GM13976 (cell line): Measurements from ENCODE around the gene JPH3.

ENCODE experiments used
- DNase-seq: peaks from one replicate; pipeline ENCODE4 v3.0.0; 2012; ENCODE audit warnings: low spot score
- in situ Hi-C: fragments of 300-500 bp; cut with MboI; formaldehyde crosslinking; loops from one replicate; pipeline ENCODE4 v1.12.0; 2022; ENCODE audit warnings: low sequenced_read_pairs, mixed read lengths, inconsistent platforms; ENCODE audit not compliant: unreplicated experiment
- TF ChIP-seq, protein P1 (sequence below): IDR thresholded peaks from 2 replicates; pipeline ENCODE4 v1.5.1; 2012; ENCODE audit warnings: borderline replicate concordance, mild to moderate bottlenecking; ENCODE audit not compliant: insufficient read depth; ENCODE audit errors: extremely low read depth, missing control alignments, control extremely low read depth

Gene JPH3

DNA sequence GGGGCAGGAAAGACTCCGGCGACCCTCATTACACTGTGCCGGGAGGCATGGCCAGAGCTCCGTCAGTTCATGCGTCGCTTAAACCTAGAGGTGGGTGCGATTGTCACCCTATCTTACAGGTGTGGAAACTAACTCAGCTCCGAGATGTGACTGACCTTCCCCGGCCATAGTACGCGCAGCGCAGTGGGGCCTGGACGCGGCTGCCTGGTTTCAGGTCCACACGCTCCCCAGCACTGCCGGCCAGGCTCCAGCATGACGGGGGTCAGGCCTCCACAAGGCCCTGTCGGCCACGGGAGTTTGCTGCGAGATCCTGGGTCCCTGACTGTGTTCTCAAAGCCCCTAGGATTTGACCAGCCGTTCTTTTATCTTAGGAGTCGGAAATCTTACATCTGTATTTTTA lies 34.4 kb downstream of the JPH3 start:
- TF ChIP-seq, protein P1, sequence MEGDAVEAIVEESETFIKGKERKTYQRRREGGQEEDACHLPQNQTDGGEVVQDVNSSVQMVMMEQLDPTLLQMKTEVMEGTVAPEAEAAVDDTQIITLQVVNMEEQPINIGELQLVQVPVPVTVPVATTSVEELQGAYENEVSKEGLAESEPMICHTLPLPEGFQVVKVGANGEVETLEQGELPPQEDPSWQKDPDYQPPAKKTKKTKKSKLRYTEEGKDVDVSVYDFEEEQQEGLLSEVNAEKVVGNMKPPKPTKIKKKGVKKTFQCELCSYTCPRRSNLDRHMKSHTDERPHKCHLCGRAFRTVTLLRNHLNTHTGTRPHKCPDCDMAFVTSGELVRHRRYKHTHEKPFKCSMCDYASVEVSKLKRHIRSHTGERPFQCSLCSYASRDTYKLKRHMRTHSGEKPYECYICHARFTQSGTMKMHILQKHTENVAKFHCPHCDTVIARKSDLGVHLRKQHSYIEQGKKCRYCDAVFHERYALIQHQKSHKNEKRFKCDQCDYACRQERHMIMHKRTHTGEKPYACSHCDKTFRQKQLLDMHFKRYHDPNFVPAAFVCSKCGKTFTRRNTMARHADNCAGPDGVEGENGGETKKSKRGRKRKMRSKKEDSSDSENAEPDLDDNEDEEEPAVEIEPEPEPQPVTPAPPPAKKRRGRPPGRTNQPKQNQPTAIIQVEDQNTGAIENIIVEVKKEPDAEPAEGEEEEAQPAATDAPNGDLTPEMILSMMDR = no peak
- DNase-seq = no peak
- in situ Hi-C loops = no loop called here

DNA sequence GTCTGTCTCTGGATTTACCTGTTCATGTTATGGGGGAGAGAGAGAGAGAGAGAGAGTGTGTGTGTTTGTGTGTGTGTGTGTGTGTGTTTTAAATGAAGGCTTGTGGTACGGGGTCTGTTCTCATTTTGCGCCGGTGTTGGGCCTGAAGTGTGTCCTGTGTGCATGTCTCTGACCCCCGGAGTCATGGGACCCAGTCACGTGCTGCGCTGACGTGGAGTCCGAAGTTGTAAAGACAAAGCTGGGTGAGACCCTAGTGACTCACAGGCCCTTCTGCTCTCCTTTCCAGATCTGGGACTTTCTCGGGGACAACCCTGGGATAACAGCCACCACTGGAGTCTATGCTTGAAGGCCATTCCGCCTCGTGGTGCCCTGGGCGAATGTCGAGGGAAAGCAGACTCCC lies 35.0 kb downstream of the JPH3 start:
- DNase-seq = no peak
- TF ChIP-seq, protein P1 = no peak
- in situ Hi-C loops = no loop called here

DNA sequence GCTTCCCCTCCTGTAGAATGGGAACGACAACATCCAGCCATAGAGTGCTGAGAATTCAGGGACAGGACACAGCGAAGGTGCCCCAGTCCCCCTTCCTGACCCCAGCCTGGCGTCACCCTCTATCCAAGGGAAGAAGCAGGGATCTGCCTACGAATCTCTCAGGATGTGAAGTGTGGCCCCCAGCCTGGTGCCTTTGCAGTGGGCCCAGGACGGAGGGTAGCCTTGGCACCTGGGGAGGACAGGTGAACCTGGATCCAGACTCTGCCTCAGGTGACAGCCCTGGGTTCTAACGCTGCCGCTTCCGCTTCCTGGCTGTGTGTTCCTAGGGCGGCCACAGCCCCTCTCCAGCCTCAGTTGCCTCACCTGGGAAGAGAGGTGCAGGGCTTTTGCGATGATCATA lies 36.4 kb downstream of the JPH3 start:
- no peak for DNase-seq
- TF ChIP-seq, protein P1 = no peak
- in situ Hi-C loops = no loop called here

DNA sequence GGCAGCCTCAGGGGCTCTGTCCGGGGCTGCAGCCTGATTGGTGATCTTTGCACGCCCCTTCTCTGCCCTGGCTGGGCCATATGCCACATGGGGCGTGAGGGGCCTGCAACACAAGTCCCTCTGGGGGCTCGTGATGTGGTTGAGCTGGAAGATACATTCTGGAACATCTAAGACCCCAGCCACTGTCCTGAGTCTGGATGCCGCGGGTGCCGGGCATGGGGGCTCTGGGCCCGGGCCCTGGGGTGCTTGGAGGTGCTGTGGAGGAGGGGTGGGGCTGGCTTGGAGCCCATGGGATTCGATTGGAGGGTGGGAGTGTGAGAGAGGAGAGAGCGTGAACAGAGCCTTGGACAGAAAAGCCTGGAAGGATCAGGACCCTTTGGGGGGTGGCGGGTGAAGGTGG lies 39.4 kb downstream of the JPH3 start:
- TF ChIP-seq, protein P1 = no peak
- in situ Hi-C loops = no loop called here
- no peak for DNase-seq

DNA sequence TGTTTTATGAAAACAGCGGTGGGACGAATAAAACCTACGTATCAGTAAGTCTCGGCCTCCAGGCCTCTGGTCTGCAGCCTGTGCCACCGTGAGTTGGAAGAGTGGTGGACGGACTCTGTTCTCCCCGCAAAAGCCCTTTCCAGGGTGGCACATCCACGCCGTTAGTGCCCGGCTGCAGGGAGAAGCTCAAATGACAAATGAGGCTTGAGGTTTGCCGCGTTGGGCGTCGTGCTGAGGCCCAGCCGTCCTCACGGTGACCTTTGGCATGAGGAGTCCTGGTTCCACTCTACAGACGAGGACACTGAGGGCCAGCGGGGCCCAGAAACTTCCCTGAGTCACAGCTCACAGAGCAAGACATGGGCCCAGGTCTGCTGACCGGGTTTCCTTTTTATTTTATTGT lies 40.2 kb downstream of the JPH3 start:
- TF ChIP-seq, protein P1 = no peak
- in situ Hi-C loops = no loop called here
- DNase-seq = no peak

DNA sequence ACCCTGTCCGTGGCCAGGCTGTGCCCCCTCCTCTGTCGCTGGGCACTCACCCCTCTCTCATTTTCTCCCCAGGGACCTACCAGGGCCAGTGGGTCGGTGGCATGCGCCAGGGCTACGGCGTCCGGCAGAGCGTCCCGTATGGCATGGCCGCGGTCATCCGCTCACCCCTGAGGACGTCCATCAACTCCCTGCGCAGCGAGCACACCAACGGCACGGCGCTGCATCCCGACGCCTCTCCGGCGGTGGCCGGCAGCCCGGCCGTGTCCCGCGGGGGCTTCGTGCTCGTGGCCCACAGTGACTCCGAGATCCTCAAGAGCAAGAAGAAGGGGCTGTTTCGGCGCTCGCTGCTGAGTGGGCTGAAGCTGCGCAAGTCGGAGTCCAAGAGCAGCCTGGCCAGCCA lies 41.9 kb downstream of the JPH3 start:
- DNase-seq = no peak
- in situ Hi-C loops = no loop called here
- TF ChIP-seq, protein P1 = no peak

DNA sequence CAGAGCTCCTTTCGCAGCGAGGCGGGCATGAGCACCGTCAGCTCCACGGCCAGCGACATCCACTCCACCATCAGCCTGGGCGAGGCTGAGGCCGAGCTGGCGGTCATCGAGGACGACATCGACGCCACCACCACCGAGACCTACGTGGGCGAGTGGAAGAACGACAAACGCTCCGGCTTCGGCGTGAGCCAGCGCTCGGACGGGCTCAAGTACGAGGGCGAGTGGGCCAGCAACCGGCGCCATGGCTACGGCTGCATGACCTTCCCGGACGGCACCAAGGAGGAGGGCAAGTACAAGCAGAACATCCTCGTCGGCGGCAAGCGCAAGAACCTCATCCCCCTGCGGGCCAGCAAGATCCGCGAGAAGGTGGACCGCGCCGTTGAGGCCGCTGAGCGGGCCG lies 42.3 kb downstream of the JPH3 start:
- no peak for DNase-seq
- in situ Hi-C loops = no loop called here
- TF ChIP-seq, protein P1 = no peak
